Left cardiac atrium (tissue), 4 donors: Measurements from ENCODE around the gene CAPN10. TPM values are rescaled to one million over a fixed set of nuclear protein-coding genes. Genes with fewer than 3 reads are reported as not detected.

ENCODE experiments used
- ATAC-seq, 2 donors: fragments of 200-7000 bp; cut with Tn5 transposase; one replicate each; pipeline ENCODE4 v1.9.1; 2020; ENCODE audit warnings: mild to moderate bottlenecking in 2 of 2, moderate library complexity in 2 of 2
- DNase-seq: peaks from one replicate; pipeline ENCODE4 v3.0.0-alpha.2; 2020
- intact Hi-C, 2 donors: fragments of 100-400 bp; cut with DNase I; formaldehyde crosslinking; loops; one replicate each; pipeline versions ENCODE4 v1.14.1 to v1.15.1; 2022 to 2023
- total RNA-seq, 2 donors: library from RNA; stranded (reverse); fragmentation: NEBNext Ultra II Directional; extraction: Animal tissue kit (Norgen Biotek cat#: 25700); gene quantifications; one replicate each; pipeline ENCODE4 v1.2.1, GENCODE V29; 2021
- donor health status: DM: no; HTN: yes; CAD: no.
- donor health status: DM: no; HTN: yes; CAD: no; lungs with severe emphysema.
- donor health status: DM: yes; HTN: yes; CAD: no.
- donor health status: Dilated cardiomyopathy.

The CAPN10 gene
- total RNA-seq, 2 donors from 2014 or later: 17.9 to 26.6 TPM

GRCh38 chr2:240642806-240643092 lies 56.2 kb downstream of the CAPN10 start:
- intact Hi-C loops: no loop called here
- no peak for DNase-seq
- ATAC-seq: no peak

DNA sequence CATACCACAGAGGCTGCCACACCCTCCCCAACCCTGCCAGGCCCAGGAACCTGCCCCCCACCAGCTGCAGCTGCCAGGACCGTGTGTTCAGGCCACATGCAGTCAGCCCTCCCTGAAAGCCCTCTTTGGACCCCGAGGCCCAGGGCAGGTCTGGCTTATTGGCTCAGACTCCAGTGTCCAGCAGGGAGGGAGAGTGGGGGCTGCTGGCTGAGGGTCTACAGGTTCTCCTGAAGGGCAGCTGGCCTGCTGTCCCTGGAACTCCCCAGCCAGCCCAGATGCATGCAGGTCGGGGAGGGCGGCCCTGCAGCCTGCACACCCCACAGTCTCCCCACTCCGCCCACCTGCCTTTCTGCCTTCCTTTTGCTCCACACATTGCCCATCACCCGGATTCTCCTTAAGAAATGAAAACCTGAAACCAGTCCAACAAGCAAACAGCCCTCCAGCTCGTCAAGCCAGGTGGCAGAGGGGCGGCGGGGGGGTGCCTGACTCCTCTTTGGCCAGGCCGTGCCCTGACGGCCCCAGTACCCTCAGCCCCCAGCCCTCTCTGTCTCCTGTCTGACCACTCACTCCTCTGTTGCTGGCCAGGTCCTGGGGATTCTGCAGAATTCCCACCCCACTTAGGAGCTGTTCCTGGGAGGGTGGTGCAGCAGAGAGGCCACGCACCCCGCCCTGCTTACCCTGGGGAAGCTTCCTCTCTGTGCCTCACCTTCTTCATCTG lies 56.7 kb downstream of the CAPN10 start:
- ATAC-seq (no peak), DNase-seq (no peak)
- intact Hi-C loops: no loop called here

- ATAC-seq (no peak), DNase-seq (no peak)
- intact Hi-C loops: no loop called here
These were observed 57.2 kb downstream of the CAPN10 start for GRCh38 chr2:240643811-240644150.

DNA sequence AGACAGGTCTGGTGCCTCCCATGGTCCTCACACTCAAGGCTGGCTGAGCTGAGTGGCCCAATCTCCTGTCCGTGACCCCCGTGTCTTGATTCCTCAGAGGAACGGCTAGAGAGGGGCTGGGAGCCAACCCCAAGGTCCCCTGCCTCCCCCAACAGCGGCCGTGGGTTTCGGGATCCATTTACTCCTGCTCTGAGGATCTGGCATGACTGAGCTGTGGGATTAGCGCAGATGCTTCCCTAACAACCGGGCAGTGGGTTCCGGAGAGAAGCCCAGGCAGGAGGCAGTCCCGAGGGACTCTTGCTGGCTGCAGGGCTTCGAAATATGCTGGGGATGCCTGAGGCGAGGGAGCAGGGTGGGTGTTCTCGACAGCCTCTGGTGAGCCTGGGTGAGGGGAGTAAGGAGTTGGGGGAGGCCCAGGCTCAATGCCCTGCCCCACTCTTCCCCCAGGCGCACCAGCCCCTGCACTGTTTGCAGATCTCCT lies 57.7 kb downstream of the CAPN10 start:
- ATAC-seq: no peak
- intact Hi-C loops: no loop called here
- no peak for DNase-seq

- ATAC-seq: no peak
- intact Hi-C loops: no loop called here
These were observed 58.3 kb downstream of the CAPN10 start for GRCh38 chr2:240644859-240645301.

DNA sequence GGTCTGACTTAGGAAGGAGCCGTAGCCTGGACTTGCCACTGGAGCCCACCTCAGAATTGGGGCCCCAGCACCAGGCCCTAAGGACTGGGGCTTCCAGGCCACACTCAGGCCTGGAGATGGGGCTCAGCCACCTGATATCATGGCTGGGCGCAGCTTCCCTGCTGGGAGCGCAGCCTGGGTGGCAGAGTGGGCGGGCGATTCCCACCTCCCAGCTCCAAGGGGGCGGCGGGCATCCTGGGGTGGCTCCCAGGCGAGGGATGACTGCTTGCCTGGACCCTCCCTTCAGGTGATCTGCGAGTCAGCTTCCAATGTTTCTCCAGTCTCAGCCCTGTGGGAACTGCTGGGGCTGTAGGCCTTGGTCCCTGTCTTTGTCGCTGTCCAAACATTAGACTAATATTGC lies 58.8 kb downstream of the CAPN10 start:
- DNase-seq (no peak), ATAC-seq (no peak)
- intact Hi-C loops: no loop called here

More at GRCh38 chr2:240644859-240645301, 58.3 kb downstream of the CAPN10 start:
- DNase-seq: no peak

DNA sequence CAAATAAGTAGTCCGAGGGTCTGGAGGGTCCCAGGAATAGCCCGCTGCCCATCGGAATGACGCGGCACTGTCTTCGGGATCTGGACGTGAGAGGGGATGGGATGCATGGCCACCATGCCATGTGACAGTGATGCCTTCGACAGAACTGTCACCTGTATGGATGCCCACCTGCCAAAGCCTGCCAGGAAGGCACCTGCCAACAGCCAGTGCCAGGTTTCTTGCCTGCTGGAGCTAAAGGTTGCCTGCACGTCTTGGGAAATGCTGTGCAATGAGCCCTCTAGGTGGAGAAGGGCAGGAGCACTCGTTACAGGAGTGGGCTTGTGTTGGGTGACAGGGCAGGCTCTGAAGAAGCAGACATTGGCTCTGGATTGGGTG lies 59.3 kb downstream of the CAPN10 start:
- intact Hi-C loops: no loop called here
- no peak for DNase-seq
- no peak for ATAC-seq

DNA sequence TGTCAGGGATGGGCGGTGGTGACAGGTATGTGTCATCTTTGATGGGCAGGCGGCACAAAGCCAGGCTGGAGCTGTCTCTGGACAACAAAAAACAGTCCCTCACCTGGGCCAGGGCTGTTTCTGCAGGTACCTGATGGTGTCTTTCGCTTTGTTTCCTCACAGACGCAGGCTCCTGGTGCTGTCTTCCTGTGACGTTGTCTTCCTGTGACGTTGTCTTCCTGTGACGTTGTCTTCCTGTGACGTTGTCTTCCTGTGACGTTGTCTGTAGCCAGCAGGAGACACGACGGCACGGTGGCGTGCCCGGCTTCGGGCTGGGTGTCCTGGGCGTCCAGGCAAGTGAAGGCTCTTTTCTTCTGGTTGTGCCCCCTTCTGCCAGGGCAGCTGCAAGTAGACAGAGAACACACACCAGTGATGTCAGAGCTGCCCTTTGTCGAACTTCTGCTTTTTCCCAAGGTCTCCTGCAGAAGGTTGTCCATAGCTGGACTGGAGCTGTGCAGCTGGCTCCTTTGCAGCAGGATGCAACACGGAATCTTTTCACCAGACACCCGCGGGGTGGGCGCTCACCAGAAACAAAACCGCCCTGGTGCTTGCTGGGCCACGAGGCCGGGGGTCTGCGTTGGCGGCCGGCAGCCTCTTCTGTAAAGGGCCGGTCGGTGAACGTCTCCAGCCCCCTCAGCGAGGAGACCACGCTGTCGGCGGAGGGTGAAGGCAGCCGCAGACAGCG lies 59.8 kb downstream of the CAPN10 start:
- no peak for DNase-seq
- intact Hi-C loops: no loop called here
- ATAC-seq: no peak

- DNase-seq (no peak), ATAC-seq (no peak)
- intact Hi-C loops: no loop called here
These were observed 60.5 kb downstream of the CAPN10 start for GRCh38 chr2:240646900-240647502.

GRCh38 chr2:240647503-240648154 lies 61.1 kb downstream of the CAPN10 start:
- DNase-seq (no peak), ATAC-seq (no peak)
- intact Hi-C loops: no loop called here

DNA sequence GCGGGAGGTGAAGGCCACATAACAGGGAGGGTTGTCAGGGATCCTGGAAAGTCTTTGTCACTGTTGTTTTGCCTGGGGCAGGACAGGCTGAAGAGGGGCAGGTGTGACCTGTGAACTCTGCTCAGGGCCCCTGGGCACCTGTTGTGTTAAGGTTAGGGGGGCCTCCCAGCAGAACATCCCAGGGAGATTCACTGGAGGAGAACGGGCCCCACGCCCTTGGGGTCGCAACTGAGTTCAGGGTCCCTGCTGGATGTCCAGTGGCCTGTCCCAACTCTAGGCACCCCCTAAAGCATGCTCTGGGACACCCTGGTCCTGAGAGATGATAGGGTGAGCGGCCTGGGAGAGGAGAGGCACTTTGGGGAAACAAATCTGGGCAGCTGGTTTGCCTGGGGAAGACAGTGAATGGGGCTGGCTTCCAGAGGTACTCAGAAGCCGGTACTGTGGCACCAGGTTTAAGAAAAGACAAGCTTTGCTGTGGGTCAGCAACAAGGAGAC lies 61.7 kb downstream of the CAPN10 start:
- DNase-seq (no peak), ATAC-seq (no peak)
- intact Hi-C loops: no loop called here

Other genes with a start within 250 kb of the CAPN10 start
- 10 to 100 TPM; 74.6 to 78.4 TPM for gene GPC1, start 151.1 kb upstream of the CAPN10 start, total RNA-seq
- gene ANKMY1, start 28.7 kb upstream of the CAPN10 start, total RNA-seq: 1 to 10 TPM; 4.9 to 8.1 TPM
- 1 to 10 TPM; 8.1 to 8.2 TPM for gene DUSP28, start 26.4 kb upstream of the CAPN10 start, total RNA-seq
- 10 to 100 TPM; 47.3 to 67.6 TPM for gene RNPEPL1, start 18.2 kb upstream of the CAPN10 start, total RNA-seq
- 1 to 10 TPM; 1.1 to 1.3 TPM for gene GPR35, start 38.7 kb downstream of the CAPN10 start, total RNA-seq
- gene AQP12B, start 96.2 kb downstream of the CAPN10 start, total RNA-seq: not detected
- not detected for gene AQP12A, start 105.1 kb downstream of the CAPN10 start, total RNA-seq
- gene KIF1A, start 233.5 kb downstream of the CAPN10 start, total RNA-seq: 10 to 100 TPM; 27.4 to 51.5 TPM